H1 (cell line): ENCODE measurements around the gene ARID4B. TPM values are rescaled to one million over a fixed set of nuclear protein-coding genes. Genes with fewer than 3 reads are reported as not detected.

Source experiments
- CTCF ChIA-PET: fragments of 300-600 bp; sonication (Branson Sonifier 250); formaldehyde crosslinking; loops from one replicate; lab custom pipeline; 2021; ENCODE audit not compliant: partially characterized antibody; lab: Charles Lee
- POLR2A ChIA-PET: fragments of 300-600 bp; sonication (Branson Sonifier 250); formaldehyde crosslinking; loops from one replicate; lab custom pipeline; 2021; ENCODE audit warnings: inconsistent platforms; ENCODE audit not compliant: partially characterized antibody; lab: Charles Lee
- DNase-seq, 2 experiments: peaks; one replicate each; pipeline versions ENCODE4 v3.0.0 to v3.0.0-alpha.2; 2010 to 2022; ENCODE audit warnings: low spot score in 2 of 2, low read depth in 1 of 2, mixed read lengths in 1 of 2
- FAIRE-seq: peaks from 2 replicates; lab custom pipeline; 2011; peaks lifted over from hg19 to GRCh38; lab: Jason Lieb, UNC
- H2AFZ ChIP-seq: 2 replicates; pipeline ENCODE4 v1.8.1; 2012; ENCODE audit warnings: low read length, inconsistent platforms
- H2AK5ac ChIP-seq: 2 replicates; pipeline ENCODE4 v1.6.1; 2013; ENCODE audit warnings: low read depth, low read length
- H2BK120ac ChIP-seq: replicated peaks from 2 replicates; pipeline ENCODE3; 2013; ENCODE audit warnings: low read depth, low read length, inconsistent platforms
- H2BK12ac ChIP-seq: 2 replicates; pipeline ENCODE4 v1.6.1; 2013; ENCODE audit warnings: low read depth, low read length
- H2BK15ac ChIP-seq: 2 replicates; pipeline ENCODE4 v1.6.1; 2013; ENCODE audit warnings: low read length
- H2BK20ac ChIP-seq: 2 replicates; pipeline ENCODE4 v1.6.1; 2013; ENCODE audit warnings: low read length
- H2BK5ac ChIP-seq: 2 replicates; pipeline ENCODE4 v1.6.1; 2013; ENCODE audit warnings: low read depth, low read length
- H3K14ac ChIP-seq: 2 replicates; pipeline ENCODE4 v1.6.1; 2013; ENCODE audit warnings: inconsistent platforms; ENCODE audit not compliant: insufficient read length
- H3K18ac ChIP-seq: 2 replicates; pipeline ENCODE4 v1.6.1; 2013; ENCODE audit warnings: low read length; ENCODE audit errors: extremely low read depth
- H3K23ac ChIP-seq: 2 replicates; pipeline ENCODE4 v1.6.1; 2013; ENCODE audit warnings: inconsistent platforms; ENCODE audit not compliant: insufficient read length
- H3K23me2 ChIP-seq: 2 replicates; pipeline ENCODE4 v1.6.1; 2013; ENCODE audit warnings: low read depth, low read length
- H3K27ac ChIP-seq: 2 replicates; pipeline ENCODE4 v1.6.1; 2011; ENCODE audit warnings: low read depth, low read length, inconsistent platforms
- H3K27me3 ChIP-seq, 4 experiments: replicated peaks in 1 of 4; 1 replicate in 1 of 4; 2 replicates in 3 of 4; pipeline versions ENCODE4 v1.6.1 to v1.8.1; 2011 to 2013; ENCODE audit warnings: low read length in 3 of 4, mild to moderate bottlenecking in 3 of 4, inconsistent platforms in 2 of 4, mixed read lengths in 2 of 4, moderate library complexity in 1 of 4; ENCODE audit not compliant: control insufficient read depth in 3 of 4, insufficient read depth in 3 of 4; ENCODE audit errors: extremely low read depth in 1 of 4
- H3K36me3 ChIP-seq, 4 experiments: 2 replicates each; pipeline versions ENCODE4 v1.6.1 to v1.8.1; 2011 to 2013; ENCODE audit warnings: mild to moderate bottlenecking in 4 of 4, low read length in 3 of 4, moderate library complexity in 2 of 4, control low read depth in 1 of 4, inconsistent platforms in 1 of 4; ENCODE audit not compliant: insufficient read depth in 4 of 4, control insufficient read depth in 2 of 4
- H3K4ac ChIP-seq: replicated peaks from 2 replicates; pipeline ENCODE3; 2013; ENCODE audit warnings: low read length, low read depth, mixed read lengths, inconsistent platforms; ENCODE audit not compliant: insufficient read length
- H3K4me1 ChIP-seq, 4 experiments: replicated peaks in 1 of 4; 1 replicate in 1 of 4; 2 replicates in 3 of 4; pipeline versions ENCODE4 v1.6.1 to v1.8.1; 2011 to 2013; ENCODE audit warnings: low read length in 3 of 4, inconsistent platforms in 2 of 4, mixed read lengths in 1 of 4; ENCODE audit not compliant: insufficient read depth in 4 of 4, control insufficient read depth in 3 of 4
- H3K4me2 ChIP-seq, 2 experiments: 2 replicates each; pipeline versions ENCODE4 v1.6.1 to v1.8.1; 2011 to 2013; ENCODE audit warnings: low read depth in 2 of 2, low read length in 2 of 2, control low read depth in 1 of 2, inconsistent platforms in 1 of 2, mild to moderate bottlenecking in 1 of 2; ENCODE audit not compliant: insufficient read depth in 1 of 2
- H3K4me3 ChIP-seq, 4 experiments: fragments of 200-600, 300-600 bp in 1 of 4; sonication (generic), shearing (Covaris generic), sonication (Bioruptor Twin) in 1 of 4; 2 replicates each; pipeline versions ENCODE4 v1.5.1 to v1.8.1; 2011 to 2016; ENCODE audit warnings: low read length in 4 of 4, low read depth in 3 of 4, control low read depth in 2 of 4, inconsistent platforms in 2 of 4, mild to moderate bottlenecking in 2 of 4, mixed read lengths in 1 of 4, moderate library complexity in 1 of 4; ENCODE audit not compliant: insufficient read depth in 2 of 4; ENCODE audit errors: extremely low read depth in 1 of 4
- H3K56ac ChIP-seq: replicated peaks from 2 replicates; pipeline ENCODE3; 2013; ENCODE audit warnings: low read depth, mild to moderate bottlenecking, mixed read lengths, low read length, inconsistent platforms; ENCODE audit not compliant: insufficient read length
- H3K79me1 ChIP-seq: 2 replicates; pipeline ENCODE4 v1.6.1; 2013; ENCODE audit warnings: low read depth, low read length, control low read depth
- H3K79me2 ChIP-seq, 2 experiments: 2 replicates each; pipeline versions ENCODE4 v1.6.1 to v1.8.1; 2012 to 2013; ENCODE audit warnings: low read length in 2 of 2, mild to moderate bottlenecking in 2 of 2, inconsistent platforms in 1 of 2; ENCODE audit not compliant: insufficient read depth in 2 of 2, control insufficient read depth in 1 of 2
- H3K9ac ChIP-seq, 4 experiments: replicated peaks in 1 of 4; 1 replicate in 1 of 4; 2 replicates in 3 of 4; pipeline versions ENCODE4 v1.6.1 to v1.8.1; 2011 to 2013; ENCODE audit warnings: low read depth in 3 of 4, low read length in 3 of 4, control low read depth in 2 of 4, mild to moderate bottlenecking in 2 of 4, moderate library complexity in 2 of 4, inconsistent platforms in 1 of 4; ENCODE audit errors: extremely low read depth in 1 of 4
- H3K9me3 ChIP-seq, 2 experiments: 2 replicates each; pipeline versions ENCODE4 v1.6.1 to v1.8.1; 2012 to 2013; ENCODE audit warnings: mild to moderate bottlenecking in 2 of 2, moderate library complexity in 2 of 2, control low read depth in 1 of 2, inconsistent platforms in 1 of 2, low read depth in 1 of 2, low read length in 1 of 2, mixed read lengths in 1 of 2; ENCODE audit not compliant: insufficient read depth in 2 of 2
- H4K20me1 ChIP-seq, 2 experiments: replicated peaks in 1 of 2; 2 replicates each; pipeline versions ENCODE3 to v1.8.1; 2011 to 2013; ENCODE audit warnings: inconsistent platforms in 2 of 2, low read length in 2 of 2, mild to moderate bottlenecking in 1 of 2; ENCODE audit not compliant: insufficient read depth in 2 of 2, control insufficient read depth in 1 of 2
- H4K5ac ChIP-seq: 2 replicates; pipeline ENCODE4 v1.6.1; 2013; ENCODE audit warnings: low read length, low read depth, mixed read lengths, inconsistent platforms; ENCODE audit not compliant: insufficient read length
- H4K8ac ChIP-seq: 2 replicates; pipeline ENCODE4 v1.8.0; 2013; ENCODE audit warnings: mild to moderate bottlenecking, moderate library complexity, low read length, inconsistent platforms; ENCODE audit not compliant: insufficient read depth; ENCODE audit errors: extremely low read depth
- H4K91ac ChIP-seq: replicated peaks from 2 replicates; pipeline ENCODE3; 2013; ENCODE audit warnings: low read length, mixed read lengths, inconsistent platforms; ENCODE audit not compliant: insufficient read length
- ATF3 ChIP-seq: IDR thresholded peaks from 2 replicates; pipeline ENCODE4 v1.6.1; 2011; ENCODE audit warnings: low read depth, mild to moderate bottlenecking, low read length; ENCODE audit not compliant: insufficient read depth
- BRCA1 ChIP-seq: IDR thresholded peaks from 2 replicates; pipeline ENCODE4 v1.6.1; 2012; ENCODE audit warnings: low read depth, low read length, improper control_type of control experiment
- JUN ChIP-seq: IDR thresholded peaks from 2 replicates; pipeline ENCODE4 v1.6.1; 2011; ENCODE audit warnings: low read depth, mild to moderate bottlenecking, improper control_type of control experiment, low read length
- NRF1 ChIP-seq: IDR thresholded peaks from 2 replicates; pipeline ENCODE4 v1.6.1; 2011; ENCODE audit warnings: mild to moderate bottlenecking, low read depth, low read length, improper control_type of control experiment
- SIRT6 ChIP-seq: IDR thresholded peaks from one replicate; pipeline ENCODE4 v1.7.1; 2012; ENCODE audit warnings: low read length, inconsistent platforms
- TAF1 ChIP-seq: IDR thresholded peaks from 2 replicates; pipeline ENCODE4 v1.6.1; 2011; ENCODE audit warnings: mild to moderate bottlenecking, low read depth, low read length
- ZNF274 ChIP-seq: IDR thresholded peaks from 2 replicates; pipeline ENCODE4 v1.7.0; 2012; ENCODE audit warnings: low read length, borderline replicate concordance; ENCODE audit errors: extremely low read depth
- WGBS, 2 experiments: shearing (Covaris generic) in 1 of 2; methylation state at CpG; one replicate each; pipeline versions ENCODE4 v1.1.6 to v1.1.7; 2013 to 2015; ENCODE audit warnings: low lambda C conversion rate in 2 of 2, mixed read lengths in 2 of 2, inconsistent platforms in 1 of 2, low coverage in 1 of 2, missing lambda C conversion rate in 1 of 2; ENCODE audit not compliant: insufficient replicate concordance in 2 of 2, insufficient coverage in 1 of 2, insufficient read length in 1 of 2; ENCODE audit errors: extremely low coverage in 1 of 2, missing lambda C conversion rate in 1 of 2; 5-methylcytosine and 5-hydroxymethylcytosine counted together
- polyA plus RNA-seq, 7 experiments: library from polyadenylated mRNA; depleted of rRNA in 3 of 7; stranded (reverse) in 5 of 7; unstranded in 2 of 7; fragments of >200 nt in 5 of 7; fragments of 200-250 nt in 2 of 7; gene quantifications; 1 replicate in 5 of 7; 2 replicates in 1 of 7; 4 replicates in 1 of 7; pipeline versions ENCODE4 v1.2.1 to v1.2.3, GENCODE V29; 2011 to 2013; ENCODE audit warnings: missing spikeins in 2 of 7, mixed read lengths in 2 of 7
- total RNA-seq: library from RNA; stranded (reverse); fragmentation: NEBNext Ultra II Directional; extraction: Animal tissue kit (Norgen Biotek cat#: 25700); gene quantifications from 2 replicates; pipeline ENCODE4 v1.2.1, GENCODE V29; 2021

ARID4B gene
- total and polyA plus RNA-seq, 2 of the 8 experiments (the other 6 are each of a cell fraction or from before 2014, with no cell fraction given): 5.1 to 28.8 TPM

GRCh38 chr1:235128456-235129328 lies 199.3 kb downstream of the ARID4B start, which contains the start of gene TOMM20:
Gene TOMM20 (minus strand): TSS chr1:235128837. CDS start chr1:235128715, 122 bp downstream.
- H2AK5ac ChIP-seq: peak within 1 kb of the TSS; percentile 88; the same call in 1 of the 2 replicates
- H3K27me3 ChIP-seq: no peaks in the 10 kb centered on the region
- peaks cover 6% of the 10 kb centered on the region; the same call in 1 of the 2 replicates for H3K23me2 ChIP-seq
- H2BK12ac ChIP-seq: peak within 1 kb of the TSS; percentile 77; the same call in 1 of the 2 replicates
- FAIRE-seq (no peak), DNase-seq (peak; percentile 95 to 96)
- peaks cover 14 to 20% of the 10 kb centered on the region in 2 experiments for H4K20me1 ChIP-seq
- H3K4me2 ChIP-seq: peak within 1 kb of the TSS; percentile 77
- peak within 1 kb of the TSS; percentile 19 for H3K4ac ChIP-seq
- peaks cover 2 to 35% (median 9%) of the 10 kb centered on the region in 4 experiments; a peak in 7 of 8 replicates for H3K36me3 ChIP-seq
- no peak within 1 kb of the TSS for H3K14ac ChIP-seq
- 0 out of 2 replicates have a peak within 1 kb of the TSS, but pooled peaks have one; percentile 72 for H2AFZ ChIP-seq
- peak within 1 kb of the TSS; percentile 99 for H2BK5ac ChIP-seq
- H3K9ac ChIP-seq: peak within 1 kb of the TSS; percentile 90 to 99 (median 97)
- H3K9me3 ChIP-seq: no peaks in the 10 kb centered on the region
- H3K18ac ChIP-seq: peak within 1 kb of the TSS; percentile 97
- ChIA-PET POLR2A (interaction anchor here (0.6 to 7.1 kb wide), 14 partner anchors 11 to 376 kb away, joined by 3 to 83 read pairs (median 7); partner anchors contain the start of genes B3GALNT2 and RBM34), CTCF (no interaction called here)
- H3K23ac ChIP-seq: no peak within 1 kb of the TSS
- H3K79me2 ChIP-seq: peaks cover 39 to 50% of the 10 kb centered on the region in 2 experiments
- H3K79me1 ChIP-seq: no peaks in the 10 kb centered on the region
- H3K27ac ChIP-seq: peak within 1 kb of the TSS; percentile 96
- H3K4me1 ChIP-seq: peaks cover 0 to 6% (median 3%) of the 10 kb centered on the region in 4 experiments; a peak in 5 of 7 replicates
- H2BK15ac ChIP-seq: no peak within 1 kb of the TSS
- peak within 1 kb of the TSS; percentile 81 to 96 (median 90) for H3K4me3 ChIP-seq
- peak within 1 kb of the TSS; percentile 96 for H4K5ac ChIP-seq
- peak within 1 kb of the TSS; percentile 96 for H4K91ac ChIP-seq
- no peak within 1 kb of the TSS for H2BK20ac ChIP-seq
- peak within 1 kb of the TSS; percentile 72 for H2BK120ac ChIP-seq
- peak within 1 kb of the TSS; percentile 92 for H3K56ac ChIP-seq
- peak within 1 kb of the TSS; percentile 98 for H4K8ac ChIP-seq
- 4% methylated on average over 56 of the region's 67 CpGs; no CpG with 5 or more reads in 1 of the 2 experiments for WGBS, 2 experiments
- TF ChIP-seq JUN (no peak), SIRT6 (no peak), ZNF274 (no peak), TAF1 (peak; percentile 96), NRF1 (peak; percentile 99), BRCA1 (no peak), ATF3 (no peak)
